T-cell (primary cell): ENCODE results near the gene STEAP3. TPM values are rescaled to one million over a fixed set of nuclear protein-coding genes. Genes with fewer than 3 reads are reported as not detected.
A peak's percentile ranks its signal among the peaks of the same experiment; 100 is the strongest.

Experiments
- ATAC-seq, 4 experiments: fragments of 200-7000 bp in 3 of 4; fragments of 150-1000 bp in 1 of 4; cut with Tn5 transposase; replicated peaks in 1 of 4; 1 replicate in 3 of 4; 2 replicates in 1 of 4; pipeline ENCODE4 v1.10.0; 2021; ENCODE audit warnings: moderate library complexity in 3 of 4, mild to moderate bottlenecking in 2 of 4, moderate number of reproducible peaks in 1 of 4
- CTCF ChIA-PET, 2 donors: fragments of 300-600 bp; sonication (Branson Sonifier 250); formaldehyde crosslinking; loops; one replicate each; lab custom pipeline; 2022; ENCODE audit warnings: antibody characterized with exemption in 2 of 2; lab: Charles Lee
- POLR2A ChIA-PET, 2 donors: fragments of 300-600 bp; sonication (Branson Sonifier 250); formaldehyde crosslinking; loops; one replicate each; lab custom pipeline; 2022; ENCODE audit warnings: antibody characterized with exemption in 2 of 2; lab: Charles Lee
- DNase-seq, 35 experiments: peaks; one replicate each; pipeline versions ENCODE4 v3.0.0 to v3.0.0-alpha.2; 2013 to 2023
- H3K27ac ChIP-seq: one replicate; pipeline ENCODE4 v1.5.1; 2013; ENCODE audit warnings: low read length
- H3K27me3 ChIP-seq, 2 experiments: replicated peaks in 1 of 2; 1 replicate in 1 of 2; 2 replicates in 1 of 2; pipeline versions ENCODE4 v1.6.1 to v1.7.0; 2013; ENCODE audit warnings: low read length in 1 of 2, mixed read lengths in 1 of 2; ENCODE audit not compliant: control insufficient read depth in 2 of 2, insufficient read depth in 2 of 2; ENCODE audit errors: extremely low read depth in 1 of 2
- H3K36me3 ChIP-seq, 2 donors: 1 replicate in 1 of 2; 2 replicates in 1 of 2; pipeline versions ENCODE4 v1.6.1 to v1.7.0; 2013; ENCODE audit warnings: low read length in 1 of 2; ENCODE audit not compliant: control insufficient read depth in 2 of 2, insufficient read depth in 1 of 2; ENCODE audit errors: extremely low read depth in 1 of 2
- H3K4me1 ChIP-seq, 2 experiments: 1 replicate in 1 of 2; 2 replicates in 1 of 2; pipeline versions ENCODE4 v1.6.1 to v1.7.0; 2013; ENCODE audit warnings: low read length in 2 of 2, mixed read lengths in 1 of 2; ENCODE audit not compliant: insufficient read depth in 2 of 2, control insufficient read depth in 1 of 2; ENCODE audit errors: extremely low read depth in 1 of 2
- H3K4me3 ChIP-seq, 2 donors: 1 replicate in 1 of 2; 2 replicates in 1 of 2; pipeline versions ENCODE4 v1.5.1 to v1.7.0; 2013; ENCODE audit warnings: mild to moderate bottlenecking in 2 of 2, low read length in 1 of 2, moderate library complexity in 1 of 2; ENCODE audit not compliant: control insufficient read depth in 1 of 2; ENCODE audit errors: extremely low read depth in 1 of 2
- H3K9me3 ChIP-seq: 2 replicates; pipeline ENCODE4 v1.7.0; 2013
- H3K27ac Mint-ChIP-seq, 2 donors: one replicate each; pipeline ENCODE4 v1.8.0; 2020 to 2021; ENCODE audit warnings: mild to moderate bottlenecking in 2 of 2, mixed read lengths in 2 of 2
- H3K27me3 Mint-ChIP-seq, 2 donors: one replicate each; pipeline ENCODE4 v1.8.0; 2021 to 2022; ENCODE audit warnings: mixed read lengths in 2 of 2
- H3K36me3 Mint-ChIP-seq: one replicate; pipeline ENCODE4 v1.8.0; 2021; ENCODE audit warnings: mixed read lengths
- H3K4me1 Mint-ChIP-seq, 3 donors: one replicate each; pipeline ENCODE4 v1.8.0; 2020 to 2022; ENCODE audit warnings: mixed read lengths in 3 of 3, mild to moderate bottlenecking in 1 of 3
- H3K4me3 Mint-ChIP-seq, 3 donors: one replicate each; pipeline ENCODE4 v1.8.0; 2020 to 2022; ENCODE audit warnings: mild to moderate bottlenecking in 3 of 3, mixed read lengths in 3 of 3, moderate library complexity in 3 of 3
- H3K9me3 Mint-ChIP-seq, 3 donors: one replicate each; pipeline ENCODE4 v1.8.0; 2020 to 2022; ENCODE audit warnings: mixed read lengths in 3 of 3
- WGBS: methylation state at CpG from one replicate; pipeline ENCODE4 v1.1.5; 2013; ENCODE audit warnings: missing lambda C conversion rate; ENCODE audit not compliant: insufficient coverage; 5-methylcytosine and 5-hydroxymethylcytosine counted together
- total RNA-seq, 35 experiments: library from RNA in 6 of 35; stranded (reverse) in 6 of 35; fragments of 120-200 nt in 1 of 35; gene quantifications; one replicate each; pipeline versions ENCODE4 v1.2.1 to v1.2.4 and lab custom pipeline; 2013 to 2026

The STEAP3 gene
- total RNA-seq, 5 donors from 2014 or later (not counting 1 experiment from before 2014, with no cell fraction given): 0.20 to 0.46 (median 0.23) TPM

DNA sequence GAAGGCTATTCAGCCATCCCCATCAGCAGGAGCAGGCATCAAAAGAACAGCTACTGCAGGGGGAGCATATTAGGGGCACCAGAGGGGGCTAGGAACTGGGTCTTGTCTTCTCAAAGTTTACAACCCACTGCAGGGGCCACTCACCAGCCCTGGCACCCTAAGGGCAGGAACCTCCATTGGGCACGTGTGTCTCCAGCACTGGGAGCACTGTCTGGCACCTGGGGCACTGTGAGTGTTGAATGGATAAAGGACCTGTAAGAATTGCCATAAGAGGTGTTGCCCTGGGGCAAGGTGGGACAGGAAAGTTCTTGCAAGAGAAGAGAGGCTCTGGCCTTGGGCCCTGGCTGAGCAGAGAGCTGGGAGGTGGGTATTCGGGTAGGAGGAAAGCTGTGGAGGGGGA lies 1.4 kb upstream of the STEAP3 start:
- no peak overlapping the region for H3K27ac ChIP-seq
- CTCF ChIA-PET: interaction anchor here in 1 of 2 donors (0.5 kb wide), 1 partner anchor 62 kb away, joined by 3 read pairs; no protein-coding TSS in a partner anchor

DNA sequence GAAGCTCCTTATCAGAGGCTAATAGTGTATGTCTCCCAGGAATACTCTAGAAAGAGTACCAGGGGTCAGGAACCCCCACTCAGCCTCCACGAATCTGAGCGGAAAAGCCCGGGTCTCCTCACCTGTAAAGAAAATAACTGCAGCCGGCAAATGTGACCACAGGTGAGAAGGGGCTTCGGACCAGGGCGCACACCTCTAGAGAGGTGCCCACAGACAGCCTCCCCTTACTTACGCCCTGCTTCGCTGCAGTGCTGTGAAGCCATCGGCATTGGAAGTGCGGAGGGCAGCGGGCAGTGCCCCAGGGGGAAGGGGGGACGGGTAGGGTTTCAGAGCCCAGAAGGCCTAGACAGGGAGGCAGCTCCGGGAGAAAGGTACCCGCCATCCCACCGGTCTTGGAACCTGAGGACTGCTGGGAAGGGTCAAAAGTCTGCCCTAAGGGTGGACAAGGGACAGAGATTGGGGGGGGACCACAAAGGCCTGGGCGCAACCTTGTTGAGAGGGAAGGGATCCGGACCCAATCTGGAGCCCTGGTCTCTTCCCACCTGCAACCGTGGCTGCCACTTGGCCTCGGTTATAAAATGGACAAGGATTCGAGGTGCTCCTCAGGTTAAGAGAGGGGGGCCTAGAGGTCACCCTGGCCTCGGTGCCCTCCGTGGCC lies 642 bp upstream of the STEAP3 start:
- Histone ChIP-seq H3K36me3 (no peaks in the 10 kb centered on the region), H3K27me3 (peaks cover 0 to 53% of the 10 kb centered on the region in 2 experiments), H3K9me3 (no peaks in the 10 kb centered on the region), H3K27ac (no peak overlapping the region), H3K4me1 (peaks cover 0 to 7% of the 10 kb centered on the region in 2 experiments), H3K4me3 (no peak overlapping the region)
- Mint-ChIP-seq H3K27me3 (peaks cover 32 to 51% of the 10 kb centered on the region in 2 donors), H3K4me1 (peaks cover 0 to 3% (median 1%) of the 10 kb centered on the region in 3 donors), H3K36me3 (no peaks in the 10 kb centered on the region), H3K9me3 (no peaks in the 10 kb centered on the region), H3K27ac (no peak overlapping the region), H3K4me3 (peak overlapping the region in 2 of 3 donors; percentile 9 to 58)
- DNase-seq: no peak
- whole genome bisulfite sequencing: 66% methylated on average over 14 of the region's 22 CpGs
- CTCF ChIA-PET: no interaction called here
- POLR2A ChIA-PET: no interaction called here
- no peak for ATAC-seq

More for the DNA sequence above, 1.4 kb upstream of the STEAP3 start:
- no peak for DNase-seq
- Mint-ChIP-seq H3K27me3 (peaks cover 32 to 51% of the 10 kb centered on the region in 2 donors), H3K4me3 (peak overlapping the region in 1 of 3 donors; percentile 58), H3K9me3 (no peaks in the 10 kb centered on the region), H3K36me3 (no peaks in the 10 kb centered on the region), H3K27ac (no peak overlapping the region), H3K4me1 (peaks cover 0 to 3% (median 1%) of the 10 kb centered on the region in 3 donors)
- no peak for ATAC-seq
- no peaks in the 10 kb centered on the region for H3K9me3 ChIP-seq
- no peaks in the 10 kb centered on the region for H3K36me3 ChIP-seq
- WGBS: 67% methylated on average over 1 of the region's 2 CpGs
- POLR2A ChIA-PET: no interaction called here
- no peak overlapping the region for H3K4me3 ChIP-seq
- peaks cover 0 to 7% of the 10 kb centered on the region in 2 experiments for H3K4me1 ChIP-seq
- peaks cover 0 to 58% of the 10 kb centered on the region in 2 experiments for H3K27me3 ChIP-seq

DNA sequence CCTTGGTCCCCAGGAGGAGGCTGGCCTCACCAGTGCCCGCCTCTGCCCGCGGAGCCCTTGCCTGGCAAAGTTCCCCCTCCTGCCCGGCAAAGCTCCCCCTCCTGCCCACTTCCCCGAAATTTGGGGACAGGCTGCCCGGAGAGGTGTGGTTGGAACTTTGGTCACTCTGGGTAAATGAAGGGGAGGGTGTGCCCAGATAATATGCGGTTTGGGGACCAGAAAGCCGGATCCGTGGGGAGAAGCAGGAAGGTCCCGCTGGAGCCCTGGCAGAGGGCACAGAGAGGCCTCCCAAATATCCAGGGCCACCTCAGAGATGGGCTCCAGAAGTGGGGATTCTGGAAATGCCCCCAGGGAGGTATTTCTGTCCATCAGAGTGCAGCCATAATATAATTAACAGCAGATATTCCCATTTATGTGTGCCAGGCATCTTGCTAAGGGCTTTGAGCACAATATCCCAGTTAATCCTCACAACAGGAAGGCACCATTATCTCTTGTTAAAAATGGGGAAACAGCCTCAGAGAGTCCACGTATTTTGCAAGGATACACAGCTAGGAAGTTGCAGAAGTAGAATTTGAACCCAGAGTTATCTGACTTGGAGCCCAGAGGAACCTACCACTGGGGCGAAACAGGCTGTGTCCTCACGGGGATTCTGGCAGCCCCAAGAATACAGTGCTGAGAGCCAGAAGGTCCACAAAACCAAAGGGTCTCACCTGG lies 914 bp downstream of the STEAP3 start:
- Histone ChIP-seq H3K9me3 (no peaks in the 10 kb centered on the region), H3K27me3 (peaks cover 0 to 60% of the 10 kb centered on the region in 2 experiments), H3K27ac (no peak overlapping the region), H3K4me1 (peaks cover 0 to 7% of the 10 kb centered on the region in 2 experiments), H3K36me3 (no peaks in the 10 kb centered on the region), H3K4me3 (peak overlapping the region in 1 of 2 donors; percentile 2)
- peaks cover 0 to 3% (median 1%) of the 10 kb centered on the region in 3 donors for H3K4me1 Mint-ChIP-seq
- ChIA-PET CTCF (no interaction called here), POLR2A (no interaction called here)
- no peak overlapping the region for H3K27ac Mint-ChIP-seq
- 22% methylated on average over 10 of the region's 13 CpGs for WGBS
- no peaks in the 10 kb centered on the region for H3K9me3 Mint-ChIP-seq
- no peak overlapping the region for H3K4me3 Mint-ChIP-seq
- no peak for DNase-seq
- ATAC-seq: no peak
- H3K27me3 Mint-ChIP-seq: peaks cover 32 to 54% of the 10 kb centered on the region in 2 donors
- no peaks in the 10 kb centered on the region for H3K36me3 Mint-ChIP-seq

DNA sequence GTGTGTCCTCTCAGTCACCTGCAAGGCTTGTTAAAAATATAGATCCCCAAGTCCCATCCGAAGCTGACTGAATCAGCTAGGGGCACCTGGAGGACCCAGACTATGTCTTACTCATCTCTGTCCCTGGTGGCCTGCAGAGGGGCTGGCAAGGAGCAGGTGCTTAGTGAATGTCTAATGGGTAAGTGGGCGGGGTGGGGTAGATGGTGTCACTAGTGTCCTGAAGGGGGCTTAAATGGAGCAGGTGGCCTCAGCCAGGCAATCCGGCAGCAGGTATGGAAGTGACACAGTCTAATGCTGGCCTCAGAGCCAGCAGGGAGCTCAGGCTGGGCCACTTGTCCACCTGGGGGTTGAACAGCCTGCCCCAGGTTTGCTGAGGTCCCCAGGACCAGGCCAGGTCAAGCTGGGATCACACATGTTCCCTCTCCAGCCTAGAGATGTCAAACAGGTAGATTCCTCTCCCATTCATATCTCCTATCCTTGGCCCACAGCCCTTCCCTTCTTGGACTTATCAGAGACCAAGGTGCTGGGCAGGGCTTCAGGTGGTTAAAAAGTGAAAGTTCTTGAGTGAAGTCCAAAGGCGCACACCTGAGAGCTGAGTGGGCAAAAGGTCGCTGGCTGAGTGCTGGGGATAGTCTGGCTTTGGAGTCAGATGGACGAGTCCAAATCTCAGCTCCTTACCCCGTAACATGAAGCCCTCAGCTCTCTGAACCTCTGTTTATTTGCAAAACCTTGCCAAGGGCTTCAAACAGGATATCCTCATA lies 1.7 kb downstream of the STEAP3 start:
- peaks cover 28 to 49% of the 10 kb centered on the region in 2 donors for H3K27me3 Mint-ChIP-seq

DNA sequence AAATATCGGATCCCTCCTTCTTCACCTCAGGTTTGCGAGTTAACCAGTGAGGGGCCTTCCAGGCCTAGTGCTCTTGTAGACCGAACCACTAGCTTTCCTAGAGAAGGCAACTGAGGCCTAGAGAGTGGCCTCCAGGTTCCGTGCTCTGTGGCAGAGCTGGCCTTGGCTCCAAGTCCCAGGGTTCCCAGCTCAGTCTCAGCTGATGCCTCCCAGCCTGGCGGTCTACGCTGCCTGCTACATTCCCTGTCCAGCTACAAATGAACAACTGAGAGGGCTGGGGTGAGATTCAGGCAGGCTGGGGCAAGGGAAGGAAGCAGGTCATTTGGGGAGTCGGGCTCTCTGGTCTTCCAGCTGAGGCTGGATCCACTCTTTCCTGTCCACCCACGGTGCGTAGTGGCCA lies 2.3 kb downstream of the STEAP3 start:
- H3K36me3 ChIP-seq: no peaks in the 10 kb centered on the region
- ChIA-PET POLR2A (no interaction called here), CTCF (interaction anchor here in 1 of 2 donors (1.0 kb wide), 1 partner anchor 20 kb away, joined by 3 read pairs; no protein-coding TSS in a partner anchor)
- Mint-ChIP-seq H3K27me3 (peaks cover 25 to 42% of the 10 kb centered on the region in 2 donors), H3K9me3 (no peaks in the 10 kb centered on the region), H3K27ac (no peak overlapping the region), H3K4me1 (peaks cover 0 to 3% (median 1%) of the 10 kb centered on the region in 3 donors), H3K36me3 (no peaks in the 10 kb centered on the region), H3K4me3 (no peak overlapping the region)
- WGBS: 93% methylated on average over 8 of the region's 9 CpGs
- H3K9me3 ChIP-seq: no peaks in the 10 kb centered on the region
- peaks cover 0 to 7% of the 10 kb centered on the region in 2 experiments for H3K4me1 ChIP-seq
- no peak for DNase-seq
- no peak overlapping the region for H3K4me3 ChIP-seq
- no peak overlapping the region for H3K27ac ChIP-seq
- peaks cover 0 to 53% of the 10 kb centered on the region in 2 experiments for H3K27me3 ChIP-seq
- ATAC-seq: no peak

More for the DNA sequence above, 1.7 kb downstream of the STEAP3 start:
- Histone ChIP-seq H3K36me3 (no peaks in the 10 kb centered on the region), H3K27ac (no peak overlapping the region), H3K9me3 (no peaks in the 10 kb centered on the region), H3K4me1 (peaks cover 0 to 7% of the 10 kb centered on the region in 2 experiments), H3K4me3 (no peak overlapping the region), H3K27me3 (peaks cover 0 to 56% of the 10 kb centered on the region in 2 experiments)
- DNase-seq (no peak), ATAC-seq (no peak)
- ChIA-PET CTCF (interaction anchor here in 1 of 2 donors (1.0 kb wide), 1 partner anchor 19 kb away, joined by 3 read pairs; no protein-coding TSS in a partner anchor), POLR2A (no interaction called here)
- no peak overlapping the region for H3K4me3 Mint-ChIP-seq
- no peak overlapping the region for H3K27ac Mint-ChIP-seq
- peaks cover 0 to 3% (median 1%) of the 10 kb centered on the region in 3 donors for H3K4me1 Mint-ChIP-seq
- no peaks in the 10 kb centered on the region for H3K9me3 Mint-ChIP-seq
- WGBS: 82% methylated on average over 5 of the region's 7 CpGs
- H3K36me3 Mint-ChIP-seq: no peaks in the 10 kb centered on the region

DNA sequence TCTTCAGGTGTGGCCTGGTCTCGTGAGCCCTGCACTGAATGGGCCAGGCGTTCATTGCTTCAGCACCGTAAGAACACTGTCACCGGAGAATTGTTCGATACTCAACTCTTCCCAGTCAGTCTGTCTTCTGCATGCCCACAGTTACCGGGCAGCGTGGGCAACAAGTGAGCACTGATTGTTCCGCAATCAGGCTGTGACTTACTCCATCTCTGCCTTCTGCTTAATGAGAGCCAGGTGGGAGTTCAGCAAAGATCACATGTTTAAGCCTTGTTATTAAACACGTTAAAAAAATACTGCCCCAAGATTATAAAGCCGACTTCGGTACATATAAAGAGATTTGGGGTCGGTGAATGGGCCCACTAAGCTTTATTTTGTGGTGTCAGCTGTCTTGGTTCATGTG lies 3.7 kb downstream of the STEAP3 start:
- DNase-seq (no peak), ATAC-seq (no peak)
- WGBS: 95% methylated on average over 8 of the region's 12 CpGs
- Histone ChIP-seq H3K36me3 (no peaks in the 10 kb centered on the region), H3K27ac (no peak overlapping the region), H3K27me3 (peaks cover 0 to 40% of the 10 kb centered on the region in 2 experiments), H3K4me3 (no peak overlapping the region), H3K4me1 (peaks cover 0 to 7% of the 10 kb centered on the region in 2 experiments), H3K9me3 (no peaks in the 10 kb centered on the region)
- H3K9me3 Mint-ChIP-seq: no peaks in the 10 kb centered on the region
- no peaks in the 10 kb centered on the region for H3K36me3 Mint-ChIP-seq
- H3K27me3 Mint-ChIP-seq: peaks cover 11 to 29% of the 10 kb centered on the region in 2 donors
- ChIA-PET CTCF (no interaction called here), POLR2A (no interaction called here)
- H3K27ac Mint-ChIP-seq: no peak overlapping the region
- no peak overlapping the region for H3K4me3 Mint-ChIP-seq
- peaks cover 0 to 3% (median 1%) of the 10 kb centered on the region in 3 donors for H3K4me1 Mint-ChIP-seq
